Cardiac fibroblast (primary cell): ENCODE results near the gene ZNF280C.

Source experiments
- DNase-seq, 2 donors: peaks; one replicate each; pipeline versions ENCODE4 v3.0.0 to v3.0.0-alpha.2; 2010; ENCODE audit warnings: low read depth in 2 of 2
- H3K4me3 ChIP-seq, 2 donors: replicated peaks in 1 of 2; 1 replicate in 1 of 2; 2 replicates in 1 of 2; pipeline ENCODE4 v1.5.1; 2011; ENCODE audit warnings: low read depth in 2 of 2, low read length in 2 of 2, mild to moderate bottlenecking in 2 of 2, moderate library complexity in 1 of 2
- TF ChIP-seq, protein P1 (sequence below): IDR thresholded peaks from one replicate; pipeline ENCODE4 v1.5.1; 2011; ENCODE audit warnings: low read depth, mild to moderate bottlenecking, low read length, inconsistent platforms

ZNF280C gene

DNA sequence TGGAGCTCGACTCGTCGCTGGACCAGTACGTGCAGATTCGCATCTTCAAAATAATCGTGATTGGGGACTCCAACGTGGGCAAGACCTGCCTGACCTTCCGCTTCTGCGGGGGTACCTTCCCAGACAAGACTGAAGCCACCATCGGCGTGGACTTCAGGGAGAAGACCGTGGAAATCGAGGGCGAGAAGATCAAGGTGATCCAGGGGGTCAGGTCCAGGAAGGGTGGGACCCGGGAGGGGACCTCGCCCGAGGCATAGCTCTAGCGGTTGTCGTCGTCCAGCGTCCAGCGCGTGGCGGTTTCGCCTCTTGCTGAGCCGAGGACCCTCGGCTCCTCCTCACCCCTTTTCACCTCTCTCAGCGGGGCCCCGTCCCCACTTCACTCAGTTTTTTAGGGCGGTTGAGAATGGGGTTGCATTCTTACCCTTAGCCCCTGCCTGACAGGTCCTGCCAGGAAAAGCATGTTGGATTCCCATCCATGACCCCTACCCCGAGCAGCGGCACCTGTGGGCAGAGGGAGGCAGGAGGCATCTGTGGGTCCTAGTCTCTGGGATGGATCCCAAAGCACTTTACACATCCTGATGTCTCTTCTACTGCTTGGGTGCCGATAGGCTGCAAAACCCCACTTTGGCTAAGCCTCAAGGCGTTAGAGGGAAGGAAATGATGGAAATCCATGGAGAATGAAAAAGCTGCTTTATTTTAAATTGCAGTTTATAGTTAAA lies 96.4 kb downstream of the ZNF280C start:
- TF ChIP-seq, protein P1, sequence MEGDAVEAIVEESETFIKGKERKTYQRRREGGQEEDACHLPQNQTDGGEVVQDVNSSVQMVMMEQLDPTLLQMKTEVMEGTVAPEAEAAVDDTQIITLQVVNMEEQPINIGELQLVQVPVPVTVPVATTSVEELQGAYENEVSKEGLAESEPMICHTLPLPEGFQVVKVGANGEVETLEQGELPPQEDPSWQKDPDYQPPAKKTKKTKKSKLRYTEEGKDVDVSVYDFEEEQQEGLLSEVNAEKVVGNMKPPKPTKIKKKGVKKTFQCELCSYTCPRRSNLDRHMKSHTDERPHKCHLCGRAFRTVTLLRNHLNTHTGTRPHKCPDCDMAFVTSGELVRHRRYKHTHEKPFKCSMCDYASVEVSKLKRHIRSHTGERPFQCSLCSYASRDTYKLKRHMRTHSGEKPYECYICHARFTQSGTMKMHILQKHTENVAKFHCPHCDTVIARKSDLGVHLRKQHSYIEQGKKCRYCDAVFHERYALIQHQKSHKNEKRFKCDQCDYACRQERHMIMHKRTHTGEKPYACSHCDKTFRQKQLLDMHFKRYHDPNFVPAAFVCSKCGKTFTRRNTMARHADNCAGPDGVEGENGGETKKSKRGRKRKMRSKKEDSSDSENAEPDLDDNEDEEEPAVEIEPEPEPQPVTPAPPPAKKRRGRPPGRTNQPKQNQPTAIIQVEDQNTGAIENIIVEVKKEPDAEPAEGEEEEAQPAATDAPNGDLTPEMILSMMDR = no peak
- H3K4me3 ChIP-seq = peak overlapping the region; percentile 43 to 48
- no peak for DNase-seq

DNA sequence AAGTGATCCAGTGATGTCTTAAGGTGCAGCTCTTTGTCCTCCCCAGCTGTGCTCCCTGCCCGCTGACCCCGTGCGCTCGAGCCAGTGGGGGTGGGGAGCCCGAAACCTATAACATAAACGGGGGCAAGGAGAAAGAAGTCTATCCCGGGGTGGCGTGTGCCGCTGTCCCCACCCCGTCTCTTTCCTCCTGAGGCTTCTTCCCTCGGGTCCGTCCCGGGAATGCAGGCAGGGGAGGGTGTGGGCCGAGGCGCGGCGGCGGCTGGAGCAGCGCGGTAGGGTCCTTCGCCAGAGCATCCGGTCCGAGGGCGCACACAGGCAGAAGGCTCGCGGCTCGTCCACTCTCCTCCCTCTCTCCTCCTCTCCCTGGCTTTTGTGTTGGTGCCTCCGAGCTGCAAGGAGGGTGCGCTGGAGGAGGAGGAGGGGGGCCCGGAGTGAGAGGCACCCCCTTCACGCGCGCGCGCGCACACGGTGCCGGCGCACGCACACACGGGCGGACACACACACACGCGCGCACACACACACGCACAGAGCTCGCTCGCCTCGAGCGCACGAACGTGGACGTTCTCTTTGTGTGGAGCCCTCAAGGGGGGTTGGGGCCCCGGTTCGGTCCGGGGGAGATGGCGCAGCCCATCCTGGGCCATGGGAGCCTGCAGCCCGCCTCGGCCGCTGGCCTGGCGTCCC lies 97.1 kb downstream of the ZNF280C start, which contains the start of gene RAB33A:
RAB33A (plus strand) TSS at position 517 of the 681 bp plus-strand sequence; CDS start at position 618, 101 bp downstream.
- peak in 1 of 2 donors; percentile 21 for DNase-seq
- H3K4me3 ChIP-seq = peak within 1 kb of the TSS; percentile 43 to 48
- TF ChIP-seq, protein P1 = no peak

DNA sequence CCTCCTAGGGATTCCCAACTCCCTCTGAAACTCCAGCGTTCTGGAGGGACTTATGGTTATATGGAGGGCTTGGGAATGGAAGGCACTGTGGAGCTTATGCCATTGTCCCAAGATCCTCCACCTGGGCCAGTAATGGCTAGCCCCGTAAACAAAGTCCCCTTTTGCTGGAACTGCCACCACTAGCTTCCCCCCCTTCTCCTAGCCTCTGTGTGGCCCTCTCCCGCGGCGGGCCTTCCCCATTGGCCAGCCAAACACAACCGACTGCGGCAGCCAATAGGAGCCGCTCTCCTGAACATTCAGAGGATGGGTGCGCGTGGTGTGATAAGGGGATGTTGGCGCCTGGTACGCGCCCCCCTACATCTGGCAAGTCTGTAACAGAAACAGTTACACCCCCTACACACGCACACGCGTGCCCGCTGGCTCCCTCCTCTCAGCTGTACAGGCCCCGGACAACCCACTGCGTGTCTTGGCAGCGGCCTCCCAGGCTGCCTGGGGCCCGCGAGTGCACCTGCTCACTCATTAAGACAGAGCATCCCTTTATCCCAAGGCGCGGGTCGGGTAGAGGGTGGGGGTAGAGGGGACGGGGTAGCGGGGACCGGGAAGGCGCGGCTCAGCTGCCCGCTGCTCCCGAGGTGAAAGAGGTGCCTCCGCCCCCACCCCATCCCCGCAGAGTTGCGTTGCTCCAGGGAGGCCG lies 97.8 kb downstream of the ZNF280C start:
- DNase-seq = no peak
- peak overlapping the region; percentile 43 to 48 for H3K4me3 ChIP-seq
- TF ChIP-seq, protein P1 = no peak

DNA sequence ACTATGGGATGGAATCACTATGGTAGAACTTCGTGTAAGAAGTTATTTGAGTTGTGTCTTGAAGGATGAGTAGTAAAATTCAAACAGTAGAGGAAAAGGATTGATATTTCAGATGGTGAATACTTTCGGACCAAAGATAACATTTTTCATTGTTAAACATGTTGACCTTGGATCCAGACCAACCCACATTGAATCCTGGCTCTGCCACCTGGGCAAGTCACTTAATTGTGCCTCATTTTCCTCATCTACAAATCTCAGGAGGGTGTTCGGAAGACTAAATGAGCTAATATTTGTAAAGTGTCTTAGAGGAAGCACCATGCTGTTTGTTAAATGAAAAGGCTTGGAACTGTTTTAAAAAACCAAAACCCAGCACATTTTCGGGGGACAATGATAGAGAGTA lies 101.7 kb downstream of the ZNF280C start:
- TF ChIP-seq, protein P1 = no peak
- DNase-seq = no peak
- peak overlapping the region in 1 of 2 donors; percentile 72 for H3K4me3 ChIP-seq

DNA sequence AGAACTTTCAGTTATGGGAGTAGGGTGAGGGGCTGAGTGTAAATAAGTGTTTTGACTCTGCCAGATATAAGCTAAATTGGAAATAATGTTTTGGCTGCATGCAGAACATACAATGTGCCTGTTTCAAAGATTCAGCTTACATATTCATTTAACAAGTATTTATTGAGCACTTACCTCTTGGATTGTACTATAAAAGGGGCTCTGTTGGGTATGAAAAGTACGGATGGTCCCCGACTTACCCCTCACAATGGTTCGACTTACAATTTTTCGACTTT lies 102.3 kb downstream of the ZNF280C start:
- H3K4me3 ChIP-seq = peak overlapping the region; percentile 66 to 72
- no peak for DNase-seq
- TF ChIP-seq, protein P1 = no peak

DNA sequence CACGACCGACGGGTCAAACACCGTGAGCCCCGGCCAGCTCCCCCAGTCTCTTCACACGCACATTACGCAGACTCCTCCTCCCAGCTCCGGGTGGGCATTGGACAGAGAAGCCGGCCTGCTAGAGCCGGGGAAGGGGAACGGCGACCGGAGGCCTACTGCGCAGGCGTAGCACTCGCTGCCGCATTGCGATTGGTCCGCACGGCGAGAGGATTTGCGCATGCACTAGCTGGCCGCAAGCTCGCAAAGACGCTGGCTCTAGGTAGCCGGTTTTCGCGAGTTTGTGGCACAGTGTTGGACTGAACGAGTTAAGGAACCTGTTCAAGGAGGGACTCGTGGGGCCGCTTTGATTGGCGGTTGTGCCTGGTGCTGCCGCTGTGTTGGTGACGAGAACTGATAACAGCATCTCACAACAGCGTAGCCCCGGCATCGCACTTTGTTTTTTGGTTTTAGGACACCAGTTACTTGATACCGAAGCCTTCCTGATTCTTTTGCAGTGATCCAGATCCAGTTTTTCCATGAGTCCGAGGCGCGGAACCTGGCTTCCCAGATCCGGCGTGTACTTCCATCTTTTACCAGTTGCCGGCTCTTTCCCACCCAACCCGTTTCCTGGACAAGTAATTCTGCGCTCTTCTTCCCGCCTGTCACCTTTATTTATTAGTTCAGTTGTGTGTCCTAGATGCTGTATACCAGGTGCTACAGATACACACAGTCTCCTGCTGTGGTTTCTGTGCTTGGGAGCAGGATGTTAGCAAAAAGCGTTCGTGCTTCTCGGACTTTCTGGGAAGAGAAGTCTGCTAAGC lies 102.8 kb downstream of the ZNF280C start, which contains the start of gene AIFM1:
AIFM1 (minus strand) TSS at position 139 of the 800 bp plus-strand sequence. CDS start 185 bp downstream, outside the sequence.
- H3K4me3 ChIP-seq = peak within 1 kb of the TSS; percentile 66 to 72
- TF ChIP-seq, protein P1 = no peak
- DNase-seq = peak; percentile 95 to 97
